ENCODE measurements around the gene DLG2.

DLG2 gene

GRCh38 chr11:83682611-83682973 lies 1944.6 kb downstream of the DLG2 start:
- DNase-seq, result no peak

GRCh38 chr11:83681906-83682610 lies 1945.1 kb downstream of the DLG2 start:
- DNase-seq, result no peak

GRCh38 chr11:83681031-83681781 lies 1945.9 kb downstream of the DLG2 start:
- DNase-seq, result no peak

GRCh38 chr11:83680321-83680720 lies 1946.8 kb downstream of the DLG2 start:
- no peak for DNase-seq

- no peak for DNase-seq
Measured at GRCh38 chr11:83678831-83679584, 1948.1 kb downstream of the DLG2 start.

- no peak for DNase-seq
Measured at GRCh38 chr11:83677730-83678129, 1949.4 kb downstream of the DLG2 start.

GRCh38 chr11:83676056-83676601 lies 1951.0 kb downstream of the DLG2 start:
- no peak for DNase-seq

- no peak for DNase-seq
Measured at GRCh38 chr11:83674102-83674896, 1952.8 kb downstream of the DLG2 start.

- DNase-seq, result no peak
Measured at GRCh38 chr11:83671289-83671688, 1955.9 kb downstream of the DLG2 start.

GRCh38 chr11:83666149-83666548 lies 1961.0 kb downstream of the DLG2 start:
- no peak for DNase-seq

GRCh38 chr11:83663988-83664387 lies 1963.2 kb downstream of the DLG2 start:
- no peak for DNase-seq

GRCh38 chr11:83663446-83663845 lies 1963.7 kb downstream of the DLG2 start:
- DNase-seq, result no peak

- DNase-seq, result no peak
Measured at GRCh38 chr11:83662494-83662893, 1964.7 kb downstream of the DLG2 start.

GRCh38 chr11:83661491-83662350 lies 1965.4 kb downstream of the DLG2 start:
- no peak for DNase-seq

- no peak for DNase-seq
Measured at GRCh38 chr11:83659466-83659865, 1967.7 kb downstream of the DLG2 start.

GRCh38 chr11:83656796-83657330 lies 1970.3 kb downstream of the DLG2 start:
- DNase-seq, result no peak

- DNase-seq, result no peak
Measured at GRCh38 chr11:83655976-83656375, 1971.2 kb downstream of the DLG2 start.

- no peak for DNase-seq
Measured at GRCh38 chr11:83649528-83649855, 1977.7 kb downstream of the DLG2 start.

- no peak for DNase-seq
Measured at GRCh38 chr11:83648610-83649527, 1978.3 kb downstream of the DLG2 start.

- DNase-seq, result no peak
Measured at GRCh38 chr11:83645561-83645960, 1981.6 kb downstream of the DLG2 start.
